Measurements from ENCODE around the gene PRR7.

PRR7 gene

GRCh38 chr5:177493795-177494345, 47.3 kb downstream of the PRR7 start:
- H3K9me3 ChIP-seq (ENCODE audit: control insufficient read depth, insufficient read depth, low read length) = no peaks in the 10 kb centered on the region
- H4K20me1 ChIP-seq (ENCODE audit: control insufficient read depth, insufficient read depth, low read depth, low read length) = peaks cover 5% of the 10 kb centered on the region; the same call in 1 of the 2 replicates
- H3K27ac ChIP-seq (ENCODE audit: low read depth, low read length) = 0 out of 2 replicates have a peak overlapping the region, but pooled peaks have one; percentile 15
- peaks cover 12% of the 10 kb centered on the region for H3K27me3 ChIP-seq (ENCODE audit: control insufficient read depth, low read length)
- H3K4me1 ChIP-seq (ENCODE audit: control insufficient read depth, low read length) = peaks cover 65% of the 10 kb centered on the region
- TF ChIP-seq, protein P1, sequence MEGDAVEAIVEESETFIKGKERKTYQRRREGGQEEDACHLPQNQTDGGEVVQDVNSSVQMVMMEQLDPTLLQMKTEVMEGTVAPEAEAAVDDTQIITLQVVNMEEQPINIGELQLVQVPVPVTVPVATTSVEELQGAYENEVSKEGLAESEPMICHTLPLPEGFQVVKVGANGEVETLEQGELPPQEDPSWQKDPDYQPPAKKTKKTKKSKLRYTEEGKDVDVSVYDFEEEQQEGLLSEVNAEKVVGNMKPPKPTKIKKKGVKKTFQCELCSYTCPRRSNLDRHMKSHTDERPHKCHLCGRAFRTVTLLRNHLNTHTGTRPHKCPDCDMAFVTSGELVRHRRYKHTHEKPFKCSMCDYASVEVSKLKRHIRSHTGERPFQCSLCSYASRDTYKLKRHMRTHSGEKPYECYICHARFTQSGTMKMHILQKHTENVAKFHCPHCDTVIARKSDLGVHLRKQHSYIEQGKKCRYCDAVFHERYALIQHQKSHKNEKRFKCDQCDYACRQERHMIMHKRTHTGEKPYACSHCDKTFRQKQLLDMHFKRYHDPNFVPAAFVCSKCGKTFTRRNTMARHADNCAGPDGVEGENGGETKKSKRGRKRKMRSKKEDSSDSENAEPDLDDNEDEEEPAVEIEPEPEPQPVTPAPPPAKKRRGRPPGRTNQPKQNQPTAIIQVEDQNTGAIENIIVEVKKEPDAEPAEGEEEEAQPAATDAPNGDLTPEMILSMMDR (IDR thresholded peaks at IDR 0.05; ENCODE audit: low read depth, low read length, poor library complexity, severe bottlenecking) = no peak
- no peak for TF ChIP-seq EZH2phosphoT487 (IDR thresholded peaks at IDR 0.05; ENCODE audit: borderline replicate concordance, low read length)
- peak overlapping the region; percentile 71; the same call in 1 of the 2 replicates for H3K4me2 ChIP-seq (ENCODE audit: low read length)
- no peak overlapping the region for H3K4me3 ChIP-seq (ENCODE audit: low read length)
- H3K79me2 ChIP-seq (ENCODE audit: control insufficient read depth, low read length) = peaks cover 4% of the 10 kb centered on the region; the same call in 1 of the 2 replicates
- H3K36me3 ChIP-seq (ENCODE audit: control insufficient read depth, low read length) = peaks cover 4% of the 10 kb centered on the region; the same call in 1 of the 2 replicates
- no peaks in the 10 kb centered on the region for H3K9me2 ChIP-seq (replicated peaks; ENCODE audit: control insufficient read depth, low read length)
- peaks cover 5% of the 10 kb centered on the region; the same call in 1 of the 2 replicates for H3F3A ChIP-seq (ENCODE audit: control insufficient read depth, insufficient read depth)

DNA sequence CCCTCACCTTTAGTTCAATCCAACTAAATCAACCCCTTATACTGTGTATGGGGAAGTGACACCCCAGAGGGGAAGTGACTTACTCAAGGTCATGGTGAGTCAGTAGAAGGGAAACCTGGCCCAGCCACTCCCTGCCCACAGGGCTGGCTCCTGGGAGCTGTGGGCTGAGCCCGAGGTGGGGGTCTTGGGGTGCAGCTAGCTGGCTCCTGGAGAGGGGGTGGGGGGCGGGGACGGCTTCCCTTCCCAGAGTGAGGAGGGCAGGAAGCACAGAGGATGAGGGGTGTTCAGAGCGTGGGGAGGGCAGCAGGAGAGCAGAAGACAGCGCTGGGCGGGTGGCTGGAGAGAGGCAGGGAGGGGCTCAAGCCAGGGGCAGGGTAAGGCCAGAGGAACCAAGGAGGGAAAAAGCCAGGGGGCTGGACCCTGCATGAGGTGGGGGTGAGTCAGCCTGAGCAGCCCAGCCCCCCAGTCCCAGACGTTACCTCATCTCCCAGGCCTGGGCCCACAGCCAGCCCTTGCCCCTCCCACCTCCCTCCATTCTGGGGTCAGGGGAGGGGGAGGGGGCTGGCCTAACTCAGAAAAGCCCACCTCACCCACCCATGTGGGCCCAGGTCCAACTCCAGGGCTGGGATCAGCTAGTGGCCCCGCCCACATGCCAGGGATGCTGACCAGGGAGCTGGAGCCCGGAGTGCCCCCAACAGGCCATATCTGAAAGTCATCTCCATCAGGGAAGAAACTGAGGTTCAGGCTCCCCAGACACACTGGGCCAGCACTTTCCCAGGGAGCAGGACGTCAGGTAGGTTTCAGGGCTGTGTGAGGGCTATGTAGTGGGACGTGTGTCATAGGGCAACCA, 48.0 kb downstream of the PRR7 start:
- peaks cover 5% of the 10 kb centered on the region; the same call in 1 of the 2 replicates for H4K20me1 ChIP-seq (ENCODE audit: control insufficient read depth, insufficient read depth, low read depth, low read length)

GRCh38 chr5:177495243-177496060, 48.8 kb downstream of the PRR7 start:
- Histone ChIP-seq H3K27ac (ENCODE audit: low read depth, low read length) (no peak overlapping the region), H3K9me3 (ENCODE audit: control insufficient read depth, insufficient read depth, low read length) (no peaks in the 10 kb centered on the region), H3K4me2 (ENCODE audit: low read length) (peak overlapping the region; percentile 71), H3K4me1 (ENCODE audit: control insufficient read depth, low read length) (peaks cover 49% of the 10 kb centered on the region), H3K9me2 (replicated peaks; ENCODE audit: control insufficient read depth, low read length) (no peaks in the 10 kb centered on the region), H3K36me3 (ENCODE audit: control insufficient read depth, low read length) (peaks cover 4% of the 10 kb centered on the region; the same call in 1 of the 2 replicates), H3K4me3 (ENCODE audit: low read length) (0 out of 2 replicates have a peak overlapping the region, but pooled peaks have one; percentile 12), H3K79me2 (ENCODE audit: control insufficient read depth, low read length) (peaks cover 4% of the 10 kb centered on the region; the same call in 1 of the 2 replicates), H3F3A (ENCODE audit: control insufficient read depth, insufficient read depth) (peaks cover 10% of the 10 kb centered on the region; the same call in 1 of the 2 replicates), H4K20me1 (ENCODE audit: control insufficient read depth, insufficient read depth, low read depth, low read length) (peaks cover 5% of the 10 kb centered on the region; the same call in 1 of the 2 replicates), H3K27me3 (ENCODE audit: control insufficient read depth, low read length) (peaks cover 18% of the 10 kb centered on the region)
- TF ChIP-seq, protein P1 (IDR thresholded peaks at IDR 0.05; ENCODE audit: low read depth, low read length, poor library complexity, severe bottlenecking) = no peak
- TF ChIP-seq EZH2phosphoT487 (IDR thresholded peaks at IDR 0.05; ENCODE audit: borderline replicate concordance, low read length) = no peak

More for the DNA sequence above, 48.0 kb downstream of the PRR7 start:
- 0 out of 2 replicates have a peak overlapping the region, but pooled peaks have one; percentile 15 for H3K27ac ChIP-seq (ENCODE audit: low read depth, low read length)
- peaks cover 16% of the 10 kb centered on the region for H3K27me3 ChIP-seq (ENCODE audit: control insufficient read depth, low read length)
- peak overlapping the region; percentile 71 for H3K4me2 ChIP-seq (ENCODE audit: low read length)
- H3F3A ChIP-seq (ENCODE audit: control insufficient read depth, insufficient read depth) = peaks cover 6% of the 10 kb centered on the region; the same call in 1 of the 2 replicates
- H3K9me2 ChIP-seq (replicated peaks; ENCODE audit: control insufficient read depth, low read length) = no peaks in the 10 kb centered on the region
- peaks cover 4% of the 10 kb centered on the region; the same call in 1 of the 2 replicates for H3K36me3 ChIP-seq (ENCODE audit: control insufficient read depth, low read length)
- no peak for TF ChIP-seq EZH2phosphoT487 (IDR thresholded peaks at IDR 0.05; ENCODE audit: borderline replicate concordance, low read length)
- TF ChIP-seq, protein P1 (IDR thresholded peaks at IDR 0.05; ENCODE audit: low read depth, low read length, poor library complexity, severe bottlenecking) = peak; percentile 46
- H3K4me1 ChIP-seq (ENCODE audit: control insufficient read depth, low read length) = peaks cover 58% of the 10 kb centered on the region
- H3K79me2 ChIP-seq (ENCODE audit: control insufficient read depth, low read length) = peaks cover 4% of the 10 kb centered on the region; the same call in 1 of the 2 replicates
- H3K9me3 ChIP-seq (ENCODE audit: control insufficient read depth, insufficient read depth, low read length) = no peaks in the 10 kb centered on the region
- H3K4me3 ChIP-seq (ENCODE audit: low read length) = no peak overlapping the region

Measured in DOHH2 (cell line).